Neural progenitor cell (in vitro differentiated cells): ENCODE data around the gene AJUBA. TPM values are rescaled to one million over a fixed set of nuclear protein-coding genes. Genes with fewer than 3 reads are reported as not detected.

ENCODE experiments used
- DNase-seq: peaks from one replicate; pipeline ENCODE4 v3.0.0-alpha.2; 2016; ENCODE audit warnings: low spot score
- H2AFZ ChIP-seq: fragments of 200-600 bp; sonication (generic); replicated peaks from 2 replicates; pipeline ENCODE4 v1.6.1; 2016; ENCODE audit warnings: antibody characterized with exemption
- H3F3A ChIP-seq: fragments of 200-600 bp; sonication (generic); 2 replicates; pipeline ENCODE4 v1.6.1; 2016; ENCODE audit warnings: antibody characterized with exemption, low read depth
- H3K27ac ChIP-seq: fragments of 200-600 bp; sonication (generic); 2 replicates; pipeline ENCODE4 v1.5.1; 2016; ENCODE audit warnings: mild to moderate bottlenecking
- H3K27me3 ChIP-seq: fragments of 200-600 bp; sonication (generic); 2 replicates; pipeline ENCODE4 v1.6.1; 2016; ENCODE audit warnings: mild to moderate bottlenecking, moderate library complexity
- H3K36me3 ChIP-seq: fragments of 200-600 bp; sonication (generic); 2 replicates; pipeline ENCODE4 v1.5.1; 2016
- H3K4me1 ChIP-seq: fragments of 200-600 bp; sonication (generic); 2 replicates; pipeline ENCODE4 v1.6.1; 2016; ENCODE audit warnings: mixed run types
- H3K4me2 ChIP-seq: fragments of 200-600 bp; sonication (generic); 2 replicates; pipeline ENCODE4 v1.6.1; 2016
- H3K4me3 ChIP-seq: fragments of 200-600 bp; sonication (generic); 2 replicates; pipeline ENCODE4 v1.5.1; 2016
- H3K79me2 ChIP-seq: fragments of 200-600 bp; sonication (generic); 2 replicates; pipeline ENCODE4 v1.6.1; 2016; ENCODE audit warnings: low read depth
- H3K9ac ChIP-seq: fragments of 200-600 bp; sonication (generic); 2 replicates; pipeline ENCODE4 v1.6.1; 2016
- H3K9me3 ChIP-seq: fragments of 200-600 bp; sonication (generic); 2 replicates; pipeline ENCODE4 v1.5.1; 2016; ENCODE audit warnings: low read depth
- H4K20me1 ChIP-seq: fragments of 200-600 bp; sonication (generic); 2 replicates; pipeline ENCODE4 v1.6.1; 2016; ENCODE audit warnings: low read depth
- H3K27ac Mint-ChIP-seq: 3 replicates; pipeline ENCODE4 v1.8.0; 2021; ENCODE audit warnings: mixed read lengths
- H3K27me3 Mint-ChIP-seq: 2 replicates; pipeline ENCODE4 v1.8.0; 2022; ENCODE audit warnings: low read depth, mild to moderate bottlenecking, inconsistent platforms, moderate library complexity, mixed read lengths; ENCODE audit not compliant: insufficient read depth
- H3K36me3 Mint-ChIP-seq: 3 replicates; pipeline ENCODE4 v1.8.0; 2021; ENCODE audit warnings: mixed read lengths
- H3K4me1 Mint-ChIP-seq: 3 replicates; pipeline ENCODE4 v1.8.0; 2021; ENCODE audit warnings: mixed read lengths
- H3K4me3 Mint-ChIP-seq: 3 replicates; pipeline ENCODE4 v1.8.0; 2021; ENCODE audit warnings: mild to moderate bottlenecking, moderate library complexity, mixed read lengths
- H3K9me3 Mint-ChIP-seq: 3 replicates; pipeline ENCODE4 v1.8.0; 2020; ENCODE audit warnings: mixed read lengths
- CTCF ChIP-seq: fragments of 200-600 bp; sonication (generic); IDR thresholded peaks from 2 replicates; pipeline ENCODE4 v1.5.1; 2017; ENCODE audit warnings: antibody characterized with exemption, mild to moderate bottlenecking
- EZH2 ChIP-seq: fragments of 200-600 bp; sonication (generic); IDR thresholded peaks from 2 replicates; pipeline ENCODE4 v1.6.1; 2017; ENCODE audit warnings: antibody characterized with exemption, mild to moderate bottlenecking, moderate library complexity
- EZH2phosphoT487 ChIP-seq: fragments of 200-600 bp; sonication (generic); IDR thresholded peaks from 2 replicates; pipeline ENCODE4 v1.6.1; 2017; ENCODE audit warnings: antibody characterized with exemption
- total RNA-seq: library from RNA; depleted of rRNA; stranded (reverse); fragments of >200 nt; gene quantifications from 2 replicates; pipeline ENCODE4 v1.2.3, GENCODE V29; 2015; ENCODE audit warnings: low replicate concordance

AJUBA gene
- total RNA-seq, 1 donor from 2014 or later = 99.6 TPM

- Histone ChIP-seq H3K79me2 (peaks cover 7% of the 10 kb centered on the region), H3K4me3 (peak overlapping the region; percentile 30), H3F3A (peaks cover 48% of the 10 kb centered on the region), H3K4me1 (peaks cover 19% of the 10 kb centered on the region), H3K9me3 (no peaks in the 10 kb centered on the region), H4K20me1 (no peaks in the 10 kb centered on the region), H2AFZ (peak overlapping the region; percentile 84), H3K27me3 (no peaks in the 10 kb centered on the region), H3K4me2 (peak overlapping the region; percentile 65), H3K36me3 (no peaks in the 10 kb centered on the region), H3K9ac (no peak overlapping the region), H3K27ac (no peak overlapping the region)
- TF ChIP-seq EZH2phosphoT487 (no peak), CTCF (no peak), EZH2 (no peak)
- no peak for DNase-seq
- peak overlapping the region; percentile 89 for H3K4me3 Mint-ChIP-seq
- peaks cover 2% of the 10 kb centered on the region for H3K9me3 Mint-ChIP-seq
- peaks cover 8% of the 10 kb centered on the region for H3K27me3 Mint-ChIP-seq
- peak overlapping the region; percentile 96 for H3K27ac Mint-ChIP-seq
- H3K4me1 Mint-ChIP-seq = peaks cover 46% of the 10 kb centered on the region
- H3K36me3 Mint-ChIP-seq = peaks cover 4% of the 10 kb centered on the region
Measured at GRCh38 chr14:23009483-23009938, 27.2 kb upstream of the AJUBA start.

- Mint-ChIP-seq H3K9me3 (peaks cover 2% of the 10 kb centered on the region), H3K36me3 (peaks cover 4% of the 10 kb centered on the region), H3K4me3 (peak overlapping the region; percentile 25), H3K27me3 (peaks cover 8% of the 10 kb centered on the region), H3K27ac (peak overlapping the region; percentile 59), H3K4me1 (peaks cover 46% of the 10 kb centered on the region)
- no peak overlapping the region for H3K27ac ChIP-seq
- no peak overlapping the region for H2AFZ ChIP-seq
- peaks cover 48% of the 10 kb centered on the region for H3F3A ChIP-seq
- H3K9ac ChIP-seq = no peak overlapping the region
- no peaks in the 10 kb centered on the region for H3K36me3 ChIP-seq
- H3K4me1 ChIP-seq = peaks cover 19% of the 10 kb centered on the region
- peaks cover 7% of the 10 kb centered on the region for H3K79me2 ChIP-seq
- no peak overlapping the region for H3K4me3 ChIP-seq
- TF ChIP-seq CTCF (no peak), EZH2phosphoT487 (no peak), EZH2 (no peak)
- H4K20me1 ChIP-seq = no peaks in the 10 kb centered on the region
- H3K4me2 ChIP-seq = no peak overlapping the region
- no peaks in the 10 kb centered on the region for H3K27me3 ChIP-seq
- no peaks in the 10 kb centered on the region for H3K9me3 ChIP-seq
- DNase-seq = no peak
Measured at GRCh38 chr14:23008831-23009230, 26.5 kb upstream of the AJUBA start.

- peak overlapping the region; percentile 91 for H3K27ac ChIP-seq
- Mint-ChIP-seq H3K36me3 (peaks cover 4% of the 10 kb centered on the region), H3K4me3 (peak overlapping the region; percentile 94), H3K4me1 (peaks cover 48% of the 10 kb centered on the region), H3K9me3 (peaks cover 2% of the 10 kb centered on the region), H3K27ac (peak overlapping the region; percentile 99), H3K27me3 (peaks cover 8% of the 10 kb centered on the region)
- H3K4me3 ChIP-seq = peak overlapping the region; percentile 65
- TF ChIP-seq CTCF = peak; percentile 48
- TF ChIP-seq EZH2 = no peak
- no peak for TF ChIP-seq EZH2phosphoT487
- peak overlapping the region; percentile 93 for H2AFZ ChIP-seq
- peak overlapping the region; percentile 46 for H3K9ac ChIP-seq
- peak; percentile 97 for DNase-seq
- no peaks in the 10 kb centered on the region for H4K20me1 ChIP-seq
- no peaks in the 10 kb centered on the region for H3K36me3 ChIP-seq
- H3K9me3 ChIP-seq = no peaks in the 10 kb centered on the region
- peaks cover 19% of the 10 kb centered on the region for H3K4me1 ChIP-seq
- peak overlapping the region; percentile 81 for H3K4me2 ChIP-seq
- no peaks in the 10 kb centered on the region for H3K27me3 ChIP-seq
- peaks cover 48% of the 10 kb centered on the region for H3F3A ChIP-seq
- H3K79me2 ChIP-seq = peaks cover 7% of the 10 kb centered on the region
Measured at GRCh38 chr14:23006544-23007419, 24.4 kb upstream of the AJUBA start.
